ENCODE results near the gene GPR68.
"Not testable (repeated sequence)": the region's sequence is repeated elsewhere in the genome, so short reads cannot be mapped to it uniquely, and the experiment has no call there.

GPR68 gene

GRCh38 chr14:91231446-91231845 is 13.1 kb downstream of the GPR68 start:
- Histone ChIP-seq H3K9ac (ENCODE audit: low read depth in 1 of 2, low read length in 2 of 2) (no peak overlapping the region), H3K4me1 (ENCODE audit: control insufficient read depth in 2 of 2, insufficient read depth in 2 of 2, low read length in 2 of 2) (peaks cover 13% of the 10 kb centered on the region in 2 donors), H3K27ac (ENCODE audit: low read depth in 2 of 2, low read length in 2 of 2) (peak overlapping the region; percentile 40 to 72), H3K36me3 (ENCODE audit: control insufficient read depth in 2 of 2, insufficient read depth in 2 of 2, low read length in 2 of 2) (peaks cover 0 to 6% of the 10 kb centered on the region in 2 donors), H3K27me3 (ENCODE audit: control insufficient read depth in 2 of 2, insufficient read depth in 2 of 2, low read length in 2 of 2) (no peaks in the 10 kb centered on the region), H3K9me3 (ENCODE audit: control insufficient read depth in 2 of 2, low read length in 2 of 2) (no peaks in the 10 kb centered on the region), H3K4me3 (ENCODE audit: low read length in 2 of 2) (no peak overlapping the region)

GRCh38 chr14:91230397-91231035 is 14.0 kb downstream of the GPR68 start:
- Histone ChIP-seq H3K36me3 (ENCODE audit: control insufficient read depth in 2 of 2, insufficient read depth in 2 of 2, low read length in 2 of 2) (peaks cover 0 to 6% of the 10 kb centered on the region in 2 donors), H3K27ac (ENCODE audit: low read depth in 2 of 2, low read length in 2 of 2) (peak overlapping the region; percentile 40 to 72), H3K27me3 (ENCODE audit: control insufficient read depth in 2 of 2, insufficient read depth in 2 of 2, low read length in 2 of 2) (no peaks in the 10 kb centered on the region)

GRCh38 chr14:91229743-91230200 is 14.7 kb downstream of the GPR68 start:
- Histone ChIP-seq H3K27me3 (ENCODE audit: control insufficient read depth in 2 of 2, insufficient read depth in 2 of 2, low read length in 2 of 2) (no peaks in the 10 kb centered on the region), H3K4me3 (ENCODE audit: low read length in 2 of 2) (no peak overlapping the region), H3K4me1 (ENCODE audit: control insufficient read depth in 2 of 2, insufficient read depth in 2 of 2, low read length in 2 of 2) (peaks cover 13% of the 10 kb centered on the region in 2 donors), H3K27ac (ENCODE audit: low read depth in 2 of 2, low read length in 2 of 2) (peak overlapping the region in 1 of 2 donors; percentile 72), H3K36me3 (ENCODE audit: control insufficient read depth in 2 of 2, insufficient read depth in 2 of 2, low read length in 2 of 2) (peaks cover 2 to 14% of the 10 kb centered on the region in 2 donors), H3K9ac (ENCODE audit: low read depth in 1 of 2, low read length in 2 of 2) (no peak overlapping the region), H3K9me3 (ENCODE audit: control insufficient read depth in 2 of 2, low read length in 2 of 2) (no peaks in the 10 kb centered on the region)

More at GRCh38 chr14:91230397-91231035, 14.0 kb downstream of the GPR68 start:
- H3K4me1 ChIP-seq (ENCODE audit: control insufficient read depth in 2 of 2, insufficient read depth in 2 of 2, low read length in 2 of 2), result peaks cover 13% of the 10 kb centered on the region in 2 donors
- no peak overlapping the region for H3K9ac ChIP-seq (ENCODE audit: low read depth in 1 of 2, low read length in 2 of 2)
- H3K4me3 ChIP-seq (ENCODE audit: low read length in 2 of 2), result no peak overlapping the region
- no peaks in the 10 kb centered on the region for H3K9me3 ChIP-seq (ENCODE audit: control insufficient read depth in 2 of 2, low read length in 2 of 2)

GRCh38 chr14:91229005-91229382 is 15.5 kb downstream of the GPR68 start:
- no peak overlapping the region for H3K9ac ChIP-seq (ENCODE audit: low read depth in 1 of 2, low read length in 2 of 2)
- H3K36me3 ChIP-seq (ENCODE audit: control insufficient read depth in 2 of 2, insufficient read depth in 2 of 2, low read length in 2 of 2), result peaks cover 5 to 18% of the 10 kb centered on the region in 2 donors
- no peaks in the 10 kb centered on the region for H3K27me3 ChIP-seq (ENCODE audit: control insufficient read depth in 2 of 2, insufficient read depth in 2 of 2, low read length in 2 of 2)
- H3K27ac ChIP-seq (ENCODE audit: low read depth in 2 of 2, low read length in 2 of 2), result peak overlapping the region in 1 of 2 donors; percentile 6
- peaks cover 13% of the 10 kb centered on the region in 2 donors for H3K4me1 ChIP-seq (ENCODE audit: control insufficient read depth in 2 of 2, insufficient read depth in 2 of 2, low read length in 2 of 2)
- no peak overlapping the region for H3K4me3 ChIP-seq (ENCODE audit: low read length in 2 of 2)
- no peaks in the 10 kb centered on the region for H3K9me3 ChIP-seq (ENCODE audit: control insufficient read depth in 2 of 2, low read length in 2 of 2)

GRCh38 chr14:91228112-91229004 is 16.1 kb downstream of the GPR68 start:
- Histone ChIP-seq H3K9me3 (ENCODE audit: control insufficient read depth in 2 of 2, low read length in 2 of 2) (no peaks in the 10 kb centered on the region), H3K9ac (ENCODE audit: low read depth in 1 of 2, low read length in 2 of 2) (no peak overlapping the region), H3K4me1 (ENCODE audit: control insufficient read depth in 2 of 2, insufficient read depth in 2 of 2, low read length in 2 of 2) (peaks cover 13% of the 10 kb centered on the region in 2 donors), H3K27me3 (ENCODE audit: control insufficient read depth in 2 of 2, insufficient read depth in 2 of 2, low read length in 2 of 2) (no peaks in the 10 kb centered on the region), H3K27ac (ENCODE audit: low read depth in 2 of 2, low read length in 2 of 2) (peak overlapping the region in 1 of 2 donors; percentile 46), H3K36me3 (ENCODE audit: control insufficient read depth in 2 of 2, insufficient read depth in 2 of 2, low read length in 2 of 2) (peaks cover 5 to 21% of the 10 kb centered on the region in 2 donors), H3K4me3 (ENCODE audit: low read length in 2 of 2) (no peak overlapping the region)

- H3K4me3 ChIP-seq (ENCODE audit: low read length in 2 of 2), result no peak overlapping the region
- H3K4me1 ChIP-seq (ENCODE audit: control insufficient read depth in 2 of 2, insufficient read depth in 2 of 2, low read length in 2 of 2), result peaks cover 11 to 13% of the 10 kb centered on the region in 2 donors
- peaks cover 6 to 25% of the 10 kb centered on the region in 2 donors for H3K36me3 ChIP-seq (ENCODE audit: control insufficient read depth in 2 of 2, insufficient read depth in 2 of 2, low read length in 2 of 2)
- H3K9me3 ChIP-seq (ENCODE audit: control insufficient read depth in 2 of 2, low read length in 2 of 2), result no peaks in the 10 kb centered on the region
- H3K27me3 ChIP-seq (ENCODE audit: control insufficient read depth in 2 of 2, insufficient read depth in 2 of 2, low read length in 2 of 2), result no peaks in the 10 kb centered on the region
- H3K9ac ChIP-seq (ENCODE audit: low read depth in 1 of 2, low read length in 2 of 2), result no peak overlapping the region
- no peak overlapping the region for H3K27ac ChIP-seq (ENCODE audit: low read depth in 2 of 2, low read length in 2 of 2)
These were observed 17.3 kb downstream of the GPR68 start for GRCh38 chr14:91227183-91227628.

- not testable (repeated sequence) for H3K9me3 ChIP-seq (ENCODE audit: control insufficient read depth in 2 of 2, low read length in 2 of 2); H3K27me3 ChIP-seq (ENCODE audit: control insufficient read depth in 2 of 2, insufficient read depth in 2 of 2, low read length in 2 of 2); H3K9ac ChIP-seq (ENCODE audit: low read depth in 1 of 2, low read length in 2 of 2); H3K4me3 ChIP-seq (ENCODE audit: low read length in 2 of 2); H3K27ac ChIP-seq (ENCODE audit: low read depth in 2 of 2, low read length in 2 of 2)
- Histone ChIP-seq H3K4me1 (ENCODE audit: control insufficient read depth in 2 of 2, insufficient read depth in 2 of 2, low read length in 2 of 2) (peaks cover 10 to 11% of the 10 kb centered on the region in 2 donors), H3K36me3 (ENCODE audit: control insufficient read depth in 2 of 2, insufficient read depth in 2 of 2, low read length in 2 of 2) (peaks cover 12 to 29% of the 10 kb centered on the region in 2 donors)
These were observed 18.1 kb downstream of the GPR68 start for GRCh38 chr14:91226360-91226759.

GRCh38 chr14:91225025-91225424 is 19.5 kb downstream of the GPR68 start:
- Histone ChIP-seq H3K4me3 (ENCODE audit: low read length in 2 of 2) (no peak overlapping the region), H3K9ac (ENCODE audit: low read depth in 1 of 2, low read length in 2 of 2) (no peak overlapping the region), H3K27me3 (ENCODE audit: control insufficient read depth in 2 of 2, insufficient read depth in 2 of 2, low read length in 2 of 2) (no peaks in the 10 kb centered on the region), H3K27ac (ENCODE audit: low read depth in 2 of 2, low read length in 2 of 2) (no peak overlapping the region), H3K4me1 (ENCODE audit: control insufficient read depth in 2 of 2, insufficient read depth in 2 of 2, low read length in 2 of 2) (peaks cover 0 to 3% of the 10 kb centered on the region in 2 donors), H3K36me3 (ENCODE audit: control insufficient read depth in 2 of 2, insufficient read depth in 2 of 2, low read length in 2 of 2) (peaks cover 18 to 41% of the 10 kb centered on the region in 2 donors), H3K9me3 (ENCODE audit: control insufficient read depth in 2 of 2, low read length in 2 of 2) (no peaks in the 10 kb centered on the region)

- Histone ChIP-seq H3K27me3 (ENCODE audit: control insufficient read depth in 2 of 2, insufficient read depth in 2 of 2, low read length in 2 of 2) (no peaks in the 10 kb centered on the region), H3K4me3 (ENCODE audit: low read length in 2 of 2) (no peak overlapping the region), H3K36me3 (ENCODE audit: control insufficient read depth in 2 of 2, insufficient read depth in 2 of 2, low read length in 2 of 2) (peaks cover 24 to 41% of the 10 kb centered on the region in 2 donors), H3K9ac (ENCODE audit: low read depth in 1 of 2, low read length in 2 of 2) (no peak overlapping the region), H3K4me1 (ENCODE audit: control insufficient read depth in 2 of 2, insufficient read depth in 2 of 2, low read length in 2 of 2) (peaks cover 0 to 2% of the 10 kb centered on the region in 2 donors), H3K27ac (ENCODE audit: low read depth in 2 of 2, low read length in 2 of 2) (no peak overlapping the region), H3K9me3 (ENCODE audit: control insufficient read depth in 2 of 2, low read length in 2 of 2) (no peaks in the 10 kb centered on the region)
These were observed 21.3 kb downstream of the GPR68 start for GRCh38 chr14:91223028-91223783.
